ENCODE results near the gene SPATA45. TPM values are rescaled to one million over a fixed set of nuclear protein-coding genes. Genes with fewer than 3 reads are reported as not detected.

The SPATA45 gene
- total RNA-seq, 1 donor from 2014 or later, result 0.30 TPM

- DNase-seq (ENCODE audit: low read depth), result no peak
These were observed 19.1 kb downstream of the SPATA45 start for GRCh38 chr1:212828395-212828794.

DNA sequence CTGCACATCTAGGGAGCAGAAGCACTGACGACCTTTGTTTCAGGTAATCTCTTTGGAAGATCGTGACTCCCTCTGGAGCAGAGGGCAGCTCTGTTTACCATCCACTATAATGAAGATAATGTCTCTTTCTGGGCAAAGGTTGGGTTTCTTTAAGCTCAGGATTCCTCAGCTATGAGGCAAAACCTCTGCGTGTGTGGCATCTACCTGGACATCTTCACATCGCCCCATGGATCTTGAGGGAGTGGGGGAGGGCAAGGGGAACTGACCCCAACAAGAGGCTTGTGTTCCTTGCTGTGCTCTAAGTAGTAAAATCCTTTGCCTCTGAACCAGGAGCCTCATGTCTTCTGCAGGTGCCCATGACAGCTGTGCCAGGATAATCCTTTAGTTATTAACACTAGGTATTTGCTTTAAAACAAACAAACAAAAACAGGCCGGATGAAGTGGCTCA, 19.6 kb downstream of the SPATA45 start:
- no peak for DNase-seq (ENCODE audit: low read depth)

DNA sequence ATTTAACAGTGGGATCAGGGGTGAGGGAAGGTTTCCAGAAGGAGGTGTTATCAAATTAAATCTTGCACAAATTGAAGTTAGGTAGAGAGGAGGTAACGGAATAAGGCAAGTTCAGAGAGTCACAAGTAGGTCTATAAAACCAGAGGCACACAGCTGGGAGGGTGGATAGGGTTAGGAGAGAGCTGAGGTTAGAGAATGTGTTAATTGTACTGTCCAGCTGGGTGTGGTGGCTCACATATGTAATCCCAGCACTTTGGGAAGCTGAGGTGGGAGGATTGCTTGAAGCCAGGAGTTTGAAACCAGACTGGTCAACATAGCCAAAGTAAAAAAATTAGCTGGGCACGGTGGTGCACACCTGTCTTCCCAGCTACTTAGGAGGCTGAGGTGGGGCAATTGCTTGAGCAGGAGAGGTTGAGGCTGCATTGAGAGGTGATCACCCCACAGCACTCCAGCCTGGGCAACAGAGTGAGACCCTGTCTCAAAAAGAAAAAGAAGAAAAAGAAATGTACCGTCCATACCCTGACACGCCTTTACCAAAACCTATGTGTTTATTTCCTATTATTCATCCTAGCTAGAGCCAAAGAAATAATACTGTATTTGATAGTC, 20.2 kb downstream of the SPATA45 start:
- DNase-seq (ENCODE audit: low read depth), result no peak

DNA sequence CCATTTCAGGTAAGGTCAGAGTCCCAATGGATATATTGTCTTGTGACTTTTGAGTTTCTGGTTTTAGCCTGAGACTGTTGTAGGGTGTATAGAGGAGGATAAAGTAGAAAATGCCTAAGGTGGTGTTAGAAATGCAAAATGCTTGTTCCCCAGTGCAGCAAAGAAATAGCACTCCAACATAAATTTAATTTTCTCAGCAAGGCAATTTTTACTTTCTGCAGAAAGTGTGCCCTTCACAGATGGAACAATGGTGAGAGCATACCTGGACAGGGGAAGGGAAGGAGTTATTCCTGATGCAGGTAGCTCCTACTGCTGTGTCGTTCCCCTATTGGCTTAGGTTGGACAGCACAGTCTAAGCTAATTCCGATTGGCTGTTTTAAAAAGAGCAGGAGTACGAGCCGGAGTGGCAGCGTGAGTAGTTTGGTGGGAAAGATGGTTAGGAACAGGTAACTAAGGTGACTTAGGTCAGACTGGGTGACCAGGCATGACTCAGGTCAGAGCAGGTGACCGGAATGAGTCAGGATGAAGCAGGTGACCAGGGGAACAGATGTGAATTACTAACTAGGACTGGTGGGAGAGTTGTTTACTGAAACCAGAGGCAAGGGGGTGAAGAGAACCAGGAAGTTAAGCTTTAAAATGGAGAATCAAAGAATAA, 21.5 kb downstream of the SPATA45 start:
- DNase-seq (ENCODE audit: low read depth), result no peak

GRCh38 chr1:212824201-212824600, 23.2 kb downstream of the SPATA45 start:
- DNase-seq (ENCODE audit: low read depth), result no peak

DNA sequence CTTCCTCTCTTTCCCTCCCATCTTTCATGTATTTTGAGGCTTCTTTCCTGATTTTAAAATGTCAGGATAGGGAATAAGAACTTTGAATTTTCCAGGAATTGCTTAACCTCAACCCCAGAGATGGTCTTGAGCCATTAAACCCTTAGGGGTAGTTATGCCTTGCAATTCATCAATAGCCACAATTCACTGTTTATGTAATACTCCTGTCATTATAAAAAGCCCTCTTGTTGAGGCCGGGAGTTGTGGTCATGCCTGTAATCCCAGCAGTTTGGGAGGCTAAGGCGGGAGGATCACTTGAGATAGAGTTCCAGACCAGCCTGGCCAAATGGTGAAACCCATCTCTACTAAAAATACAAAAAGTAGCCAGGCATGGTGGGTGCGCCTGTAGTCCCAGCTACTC, 24.5 kb downstream of the SPATA45 start:
- no peak for DNase-seq (ENCODE audit: low read depth)

DNA sequence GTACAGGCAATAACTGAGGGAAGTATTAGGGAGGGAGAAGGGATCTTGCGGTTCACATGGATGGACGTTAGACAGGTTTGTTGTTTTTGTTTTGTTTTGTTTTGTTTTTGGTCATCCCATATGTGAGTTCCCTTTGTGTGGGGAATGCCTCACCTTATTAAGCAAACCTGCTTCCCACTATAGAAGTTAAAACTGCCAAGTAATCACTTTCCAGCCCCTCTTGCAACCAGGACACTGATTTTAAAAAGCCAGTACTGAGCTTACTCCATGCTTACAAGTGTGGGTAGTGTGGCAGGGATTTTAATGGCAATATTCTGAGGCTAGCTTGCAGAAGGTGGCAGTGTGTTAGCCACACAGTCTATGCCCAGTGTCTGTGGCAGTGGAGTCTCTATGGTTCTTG, 26.5 kb downstream of the SPATA45 start:
- no peak for DNase-seq (ENCODE audit: low read depth)

DNA sequence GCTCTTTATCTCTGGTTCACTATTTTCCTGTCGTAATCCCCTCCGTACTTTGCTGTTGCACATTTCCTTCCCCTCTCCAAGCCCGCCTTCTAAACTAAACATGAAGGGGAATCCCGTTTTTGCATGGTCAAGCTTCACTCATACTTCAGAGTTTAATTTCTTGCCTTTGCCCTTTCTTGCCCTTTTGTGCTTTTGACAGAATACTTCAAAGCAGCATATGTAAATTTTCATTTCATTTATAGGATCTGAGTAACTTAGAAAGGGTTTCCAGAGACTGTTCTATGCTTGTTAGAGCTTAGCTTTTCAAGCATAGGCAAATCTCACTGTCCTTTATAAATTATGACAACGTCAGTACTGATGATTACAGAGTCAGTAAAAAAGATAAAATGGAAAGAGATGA, 27.7 kb downstream of the SPATA45 start:
- DNase-seq (ENCODE audit: low read depth), result no peak

DNA sequence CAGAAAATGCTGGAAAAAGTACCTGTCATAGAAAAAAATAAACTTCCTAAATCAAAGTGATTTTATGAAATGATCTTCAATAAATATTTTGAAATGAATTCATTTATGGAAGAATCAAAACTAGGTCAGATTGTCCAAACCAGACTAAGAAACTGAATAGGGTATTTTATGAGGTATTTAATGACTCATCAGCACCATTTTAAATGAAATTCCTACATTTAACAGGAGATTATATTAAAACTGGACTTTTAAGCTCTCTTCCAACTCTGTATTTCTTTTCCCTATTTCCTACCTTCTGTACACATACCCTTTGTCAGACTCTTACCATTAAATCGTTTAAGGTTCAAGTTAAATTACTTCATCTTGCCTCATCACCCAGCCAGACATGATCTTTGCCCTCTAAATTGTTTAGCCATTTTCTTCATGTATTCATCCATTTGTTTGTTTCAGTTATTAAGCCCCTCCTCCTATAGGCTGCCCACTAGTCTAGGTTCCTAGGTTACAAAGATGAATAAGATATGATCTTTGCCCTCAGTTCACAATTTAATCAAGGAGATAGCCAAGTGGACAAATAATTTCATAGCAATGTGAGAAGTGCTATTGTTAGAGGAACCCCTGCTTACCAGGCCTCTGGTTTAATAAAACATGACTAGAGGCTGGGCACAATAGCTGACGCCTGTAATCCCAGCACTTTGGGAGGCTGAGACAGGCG, 30.7 kb downstream of the SPATA45 start:
- no peak for DNase-seq (ENCODE audit: low read depth)

DNA sequence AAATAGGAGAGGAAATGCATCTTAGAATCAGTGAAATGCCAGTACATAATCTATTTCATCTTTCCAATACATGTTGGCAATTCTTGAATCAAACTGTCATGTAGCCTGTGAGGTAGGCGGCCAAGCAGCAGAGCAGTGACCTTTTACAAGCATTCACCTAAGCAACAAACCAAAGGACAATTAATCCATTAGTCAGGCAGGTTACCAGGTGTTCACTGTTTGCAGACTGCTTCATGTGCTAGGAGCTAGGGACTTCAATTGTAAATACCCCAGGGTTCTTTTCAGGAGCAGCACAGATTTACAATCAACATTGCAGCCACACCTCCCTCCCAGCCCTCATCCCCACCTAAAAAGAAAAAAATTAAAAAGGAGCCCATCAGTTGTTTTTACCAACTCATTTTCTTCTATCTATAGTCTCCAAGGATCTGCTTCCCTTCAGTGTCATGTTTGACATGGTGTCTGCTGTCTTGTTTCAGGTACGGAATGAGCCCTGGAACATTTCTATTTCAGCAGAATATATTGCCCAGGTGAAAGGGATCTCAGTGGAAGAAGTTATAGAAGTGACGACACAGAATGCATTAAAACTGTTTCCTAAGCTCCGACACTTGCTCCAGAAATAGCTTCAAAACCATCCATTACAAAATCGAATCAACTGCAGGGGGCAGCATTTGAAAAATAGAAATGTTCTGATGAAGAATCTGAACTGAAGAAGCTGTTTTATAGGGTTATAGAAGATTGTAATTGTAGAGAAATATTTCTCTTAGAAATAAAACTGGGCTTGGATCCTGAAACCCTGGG, 32.7 kb downstream of the SPATA45 start:
- peak; percentile 34 for DNase-seq (ENCODE audit: low read depth)

DNA sequence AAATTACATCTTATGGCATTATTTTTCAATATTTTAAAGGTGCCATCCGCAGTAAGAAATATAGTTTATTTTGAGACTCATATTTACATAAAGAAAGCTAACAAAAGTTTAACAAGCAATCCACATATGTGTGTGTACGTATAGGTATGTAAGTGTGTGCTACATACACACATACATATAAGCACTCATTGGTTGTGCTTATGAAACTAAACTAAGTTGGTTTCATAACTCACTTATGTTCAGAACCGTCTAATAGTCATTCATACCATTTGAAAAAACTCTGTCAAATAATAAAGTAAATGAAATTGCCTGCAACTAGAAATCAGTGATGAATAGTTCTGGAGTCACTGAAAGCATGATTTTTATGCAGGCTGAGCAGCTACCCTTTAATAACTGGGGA, 41.7 kb downstream of the SPATA45 start:
- DNase-seq (ENCODE audit: low read depth), result no peak

DNA sequence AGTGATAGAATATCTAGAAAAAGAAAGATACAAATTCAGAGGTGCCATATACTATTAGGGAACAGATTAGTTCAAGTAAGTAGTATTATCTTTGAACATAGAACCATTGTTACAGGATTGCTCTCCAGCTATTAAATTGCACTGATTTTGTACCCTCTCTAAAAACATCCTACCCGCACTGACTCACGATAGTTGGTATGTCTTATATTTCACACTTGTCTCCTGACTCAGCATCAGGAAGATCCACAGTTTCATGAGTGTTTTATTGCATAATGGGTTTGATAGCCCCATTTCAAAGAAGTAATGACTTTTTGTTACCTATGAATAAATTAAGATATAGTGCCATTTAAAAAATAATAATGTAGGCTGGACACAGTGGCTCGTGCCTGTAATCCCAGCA, 49.8 kb downstream of the SPATA45 start:
- DNase-seq (ENCODE audit: low read depth), result no peak

GRCh38 chr1:212794561-212795014, 52.9 kb downstream of the SPATA45 start:
- DNase-seq (ENCODE audit: low read depth), result no peak

DNA sequence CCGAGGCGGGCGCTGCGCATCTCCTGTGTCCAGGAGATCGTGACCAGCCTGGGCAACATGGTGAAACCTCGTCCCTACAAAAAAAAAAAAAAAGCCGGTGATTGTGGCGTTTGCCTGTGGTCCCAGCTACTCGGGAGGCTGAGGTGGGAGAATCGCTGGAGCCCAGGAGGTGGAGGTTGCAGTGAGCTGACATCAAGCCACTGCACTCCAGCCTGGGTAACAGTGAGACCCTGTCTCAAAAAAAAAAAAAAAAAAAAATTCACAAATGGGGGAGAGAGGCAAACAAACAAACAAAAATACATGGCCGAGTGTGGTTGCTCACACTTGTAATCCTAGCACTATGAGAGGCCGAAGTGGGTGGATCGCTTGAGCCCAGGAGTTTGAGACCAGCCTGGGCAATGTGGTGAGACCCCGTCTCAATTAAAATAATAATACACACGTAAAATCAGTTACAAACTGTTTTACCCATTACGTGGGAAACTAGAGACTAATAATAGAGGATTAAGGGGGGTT, 55.0 kb downstream of the SPATA45 start:
- DNase-seq (ENCODE audit: low read depth), result no peak

DNA sequence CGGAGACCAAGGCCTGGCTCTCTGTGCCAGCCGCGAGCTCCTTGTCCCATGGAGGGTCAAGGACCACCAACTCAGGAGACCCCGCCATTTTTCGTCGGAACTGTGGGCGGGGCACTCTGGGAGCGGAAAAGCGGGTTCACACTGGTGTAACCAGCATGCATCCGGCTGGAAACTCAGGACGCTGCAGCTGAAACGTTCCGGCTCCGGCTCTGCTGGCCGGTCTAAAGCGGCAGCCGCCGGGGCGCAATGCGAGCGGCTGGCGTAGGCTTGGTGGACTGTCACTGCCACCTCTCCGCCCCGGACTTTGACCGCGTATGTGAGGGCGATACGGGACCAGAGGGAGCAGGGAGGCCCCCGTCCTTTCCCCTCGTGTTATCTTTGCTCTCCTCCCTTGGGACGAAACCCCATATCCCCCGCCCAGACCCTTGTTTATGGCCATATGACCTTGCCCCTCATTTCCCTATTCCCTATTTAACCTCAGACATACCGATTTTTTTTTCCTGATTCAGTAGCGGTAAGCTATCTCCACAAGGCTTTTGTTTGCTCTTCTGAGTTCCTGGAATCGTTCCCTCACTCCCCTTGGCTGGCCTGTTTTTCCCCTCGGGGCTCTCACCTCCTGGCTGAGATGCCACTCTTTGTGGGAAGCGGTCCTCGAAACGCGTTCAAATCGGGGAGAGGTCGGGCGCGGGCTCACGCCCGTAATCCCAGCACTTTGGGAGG, 55.6 kb downstream of the SPATA45 start, which contains the start of the genes NSL1 and TATDN3:
NSL1 (minus strand) TSS at position 102 of the 720 bp plus-strand sequence; CDS start at position 88, 14 bp downstream.
TATDN3 (plus strand) TSS at position 219 of the 720 bp plus-strand sequence; CDS start at position 247, 28 bp downstream.
- peak; percentile 73 for DNase-seq (ENCODE audit: low read depth)

DNA sequence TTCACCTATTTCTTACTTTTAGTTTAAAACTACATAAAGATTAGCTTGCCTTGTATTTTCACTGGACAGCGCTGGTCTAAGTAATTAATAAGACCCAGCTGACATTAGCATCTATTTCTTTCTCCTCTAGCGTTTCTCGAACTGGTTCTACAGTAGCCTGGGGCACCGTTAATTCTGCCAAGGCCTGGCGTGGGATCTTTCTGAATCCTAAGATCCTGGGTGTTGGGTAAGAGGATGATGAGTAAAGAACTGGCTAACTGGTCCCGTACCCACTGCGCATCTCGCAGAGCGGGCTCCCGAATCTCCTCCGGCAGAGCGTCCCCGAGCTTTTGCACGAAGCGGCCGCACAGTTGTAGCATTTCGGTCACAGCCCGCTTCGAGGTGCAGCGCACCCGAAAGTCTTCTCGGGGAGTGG, 56.2 kb downstream of the SPATA45 start:
- peak; percentile 47 for DNase-seq (ENCODE audit: low read depth)

DNA sequence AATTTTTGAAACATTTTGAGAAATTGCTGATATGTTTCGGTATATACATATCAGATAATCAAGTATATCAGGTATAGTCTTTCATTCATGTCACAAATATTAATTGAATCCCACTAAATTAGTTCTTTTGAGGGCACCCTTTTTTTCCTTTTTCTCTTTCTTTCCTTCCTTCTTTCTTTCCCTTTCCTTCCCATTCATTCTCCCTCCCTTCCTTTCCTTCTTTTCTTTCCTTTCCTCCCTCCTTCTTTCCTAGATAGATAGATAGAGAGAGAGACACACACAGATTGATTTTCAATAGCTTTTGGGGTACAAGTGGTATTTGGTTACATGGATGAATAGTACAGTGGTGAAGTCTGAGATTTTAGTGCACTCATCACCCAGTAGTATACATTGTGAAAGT, 61.6 kb downstream of the SPATA45 start:
- DNase-seq (ENCODE audit: low read depth), result no peak

GRCh38 chr1:212783976-212784375, 63.5 kb downstream of the SPATA45 start:
- no peak for DNase-seq (ENCODE audit: low read depth)

GRCh38 chr1:212782422-212783154, 64.9 kb downstream of the SPATA45 start:
- DNase-seq (ENCODE audit: low read depth), result peak; percentile 67

GRCh38 chr1:212781225-212781624, 66.2 kb downstream of the SPATA45 start:
- DNase-seq (ENCODE audit: low read depth), result no peak

All from renal cortical epithelial cell (primary cell).